GM12873 (cell line): ENCODE data around the gene ELOVL5.

Experiments used
- TF ChIP-seq, protein P1 (sequence below): IDR thresholded peaks from 2 replicates; pipeline ENCODE4 v1.5.1; 2012; ENCODE audit warnings: low read depth, mild to moderate bottlenecking, moderate library complexity, low read length, control low read depth; ENCODE audit not compliant: insufficient read depth; ENCODE audit errors: missing control alignments

The ELOVL5 gene

DNA sequence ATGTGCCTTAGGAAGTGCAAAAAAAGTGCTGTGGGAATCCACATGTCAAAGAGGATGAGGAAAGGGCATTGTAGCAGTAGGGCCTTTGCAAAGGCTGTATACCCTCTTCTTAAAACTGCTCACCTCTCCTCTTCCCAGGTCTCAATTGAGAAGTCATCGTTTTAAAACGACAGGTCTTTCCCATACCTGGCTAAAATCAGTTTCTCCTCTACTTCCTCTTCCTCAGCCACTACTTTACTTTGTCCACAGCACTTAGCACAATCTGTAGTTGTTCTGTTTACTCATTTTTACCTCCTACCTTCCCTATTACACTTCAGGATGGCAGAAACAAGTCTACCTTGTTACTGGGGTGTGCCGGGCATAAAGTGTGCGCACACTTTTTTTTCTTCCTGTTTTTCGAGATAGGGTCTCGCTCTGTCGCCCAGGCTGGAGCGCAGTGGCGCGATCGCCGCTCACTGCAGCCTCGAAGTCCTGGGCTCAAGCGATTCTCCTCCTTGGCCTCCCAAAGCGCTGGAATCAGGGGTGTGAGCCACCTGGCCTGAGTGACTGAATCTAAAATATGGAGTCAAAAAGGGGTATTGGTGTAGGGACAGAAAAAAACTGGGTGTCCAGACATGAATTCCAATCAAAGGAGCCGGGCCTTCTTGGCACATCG, 9.8 kb upstream of the ELOVL5 start:
- TF ChIP-seq, protein P1, sequence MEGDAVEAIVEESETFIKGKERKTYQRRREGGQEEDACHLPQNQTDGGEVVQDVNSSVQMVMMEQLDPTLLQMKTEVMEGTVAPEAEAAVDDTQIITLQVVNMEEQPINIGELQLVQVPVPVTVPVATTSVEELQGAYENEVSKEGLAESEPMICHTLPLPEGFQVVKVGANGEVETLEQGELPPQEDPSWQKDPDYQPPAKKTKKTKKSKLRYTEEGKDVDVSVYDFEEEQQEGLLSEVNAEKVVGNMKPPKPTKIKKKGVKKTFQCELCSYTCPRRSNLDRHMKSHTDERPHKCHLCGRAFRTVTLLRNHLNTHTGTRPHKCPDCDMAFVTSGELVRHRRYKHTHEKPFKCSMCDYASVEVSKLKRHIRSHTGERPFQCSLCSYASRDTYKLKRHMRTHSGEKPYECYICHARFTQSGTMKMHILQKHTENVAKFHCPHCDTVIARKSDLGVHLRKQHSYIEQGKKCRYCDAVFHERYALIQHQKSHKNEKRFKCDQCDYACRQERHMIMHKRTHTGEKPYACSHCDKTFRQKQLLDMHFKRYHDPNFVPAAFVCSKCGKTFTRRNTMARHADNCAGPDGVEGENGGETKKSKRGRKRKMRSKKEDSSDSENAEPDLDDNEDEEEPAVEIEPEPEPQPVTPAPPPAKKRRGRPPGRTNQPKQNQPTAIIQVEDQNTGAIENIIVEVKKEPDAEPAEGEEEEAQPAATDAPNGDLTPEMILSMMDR: no peak

- TF ChIP-seq, protein P1: no peak
Measured at GRCh38 chr6:53357576-53358360, 9.0 kb upstream of the ELOVL5 start.

- TF ChIP-seq, protein P1: no peak
Measured at GRCh38 chr6:53353624-53354023, 4.9 kb upstream of the ELOVL5 start.

DNA sequence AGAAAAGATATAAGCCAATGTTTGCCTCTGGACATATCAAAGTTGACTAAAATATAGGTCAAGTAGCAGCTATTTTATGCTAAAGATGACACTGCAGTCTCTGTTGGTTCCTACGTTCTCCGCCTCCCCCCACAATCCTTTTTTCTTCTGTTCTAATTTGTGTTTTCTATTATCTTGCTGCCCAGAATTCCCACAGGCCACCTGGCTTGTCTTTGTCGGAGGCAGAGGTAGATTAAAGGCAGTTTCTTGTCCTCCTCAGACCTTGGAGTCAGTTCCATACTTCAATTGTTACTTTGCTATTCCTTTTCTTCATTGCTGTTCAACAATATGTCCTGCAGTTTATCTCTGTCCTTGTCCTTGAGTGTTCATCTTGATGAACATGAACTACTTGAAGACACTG, 3.6 kb upstream of the ELOVL5 start:
- TF ChIP-seq, protein P1: no peak

GRCh38 chr6:53349209-53349693, 501 bp upstream of the ELOVL5 start:
- TF ChIP-seq, protein P1: no peak

- TF ChIP-seq, protein P1: peak; percentile 3
Measured at GRCh38 chr6:53347921-53348370, 804 bp downstream of the ELOVL5 start.

GRCh38 chr6:53347250-53347920, 1.4 kb downstream of the ELOVL5 start:
- TF ChIP-seq, protein P1: no peak
